ENCODE data around the gene SLC12A8.

SLC12A8 gene

GRCh38 chr3:125154110-125154509, 58.4 kb downstream of the SLC12A8 start:
- no peak for DNase-seq (ENCODE audit: low read depth in 2 of 2)

- DNase-seq (ENCODE audit: low read depth in 2 of 2), result no peak
These were observed 59.6 kb downstream of the SLC12A8 start for GRCh38 chr3:125152951-125153350.

GRCh38 chr3:125151916-125152315, 60.6 kb downstream of the SLC12A8 start:
- DNase-seq (ENCODE audit: low read depth in 2 of 2), result no peak

- DNase-seq (ENCODE audit: low read depth in 2 of 2), result no peak
These were observed 61.1 kb downstream of the SLC12A8 start for GRCh38 chr3:125151442-125151817.

- peak in 1 of 2 donors; percentile 30 for DNase-seq (ENCODE audit: low read depth in 2 of 2)
These were observed 61.8 kb downstream of the SLC12A8 start for GRCh38 chr3:125150525-125151441.

- DNase-seq (ENCODE audit: low read depth in 2 of 2), result no peak
These were observed 63.1 kb downstream of the SLC12A8 start for GRCh38 chr3:125149462-125149861.

- no peak for DNase-seq (ENCODE audit: low read depth in 2 of 2)
These were observed 63.7 kb downstream of the SLC12A8 start for GRCh38 chr3:125148836-125149235.

- DNase-seq (ENCODE audit: low read depth in 2 of 2), result no peak
These were observed 64.3 kb downstream of the SLC12A8 start for GRCh38 chr3:125148016-125148812.

- no peak for DNase-seq (ENCODE audit: low read depth in 2 of 2)
These were observed 65.1 kb downstream of the SLC12A8 start for GRCh38 chr3:125147491-125147820.

- no peak for DNase-seq (ENCODE audit: low read depth in 2 of 2)
These were observed 65.7 kb downstream of the SLC12A8 start for GRCh38 chr3:125146626-125147490.

- no peak for DNase-seq (ENCODE audit: low read depth in 2 of 2)
These were observed 66.6 kb downstream of the SLC12A8 start for GRCh38 chr3:125145751-125146475.

GRCh38 chr3:125144653-125145314, 67.8 kb downstream of the SLC12A8 start:
- no peak for DNase-seq (ENCODE audit: low read depth in 2 of 2)

- no peak for DNase-seq (ENCODE audit: low read depth in 2 of 2)
These were observed 68.4 kb downstream of the SLC12A8 start for GRCh38 chr3:125143982-125144652.

GRCh38 chr3:125143538-125143937, 69.0 kb downstream of the SLC12A8 start:
- DNase-seq (ENCODE audit: low read depth in 2 of 2), result no peak

- DNase-seq (ENCODE audit: low read depth in 2 of 2), result no peak
These were observed 69.6 kb downstream of the SLC12A8 start for GRCh38 chr3:125142940-125143339.

- DNase-seq (ENCODE audit: low read depth in 2 of 2), result no peak
These were observed 70.1 kb downstream of the SLC12A8 start for GRCh38 chr3:125142420-125142778.

- peak; percentile 14 to 29 for DNase-seq (ENCODE audit: low read depth in 2 of 2)
These were observed 70.7 kb downstream of the SLC12A8 start for GRCh38 chr3:125141596-125142419.

- DNase-seq (ENCODE audit: low read depth in 2 of 2), result no peak
These were observed 71.5 kb downstream of the SLC12A8 start for GRCh38 chr3:125140818-125141595.
